ENCODE results near the gene GRK7. TPM values are rescaled to one million over a fixed set of nuclear protein-coding genes. Genes with fewer than 3 reads are reported as not detected.

The GRK7 gene
- total RNA-seq, 1 experiment from 2014 or later: not detected

GRCh38 chr3:141777957-141778813, 15.0 kb downstream of the GRK7 start:
- Histone ChIP-seq H3K4ac (ENCODE audit: low read depth, low read length) (no peak overlapping the region), H2BK20ac (ENCODE audit: low read depth, low read length, poor library complexity, severe bottlenecking) (no peak overlapping the region), H3K56ac (ENCODE audit: insufficient read length, low read depth, low read length) (no peak overlapping the region), H2BK15ac (ENCODE audit: low read depth, low read length) (no peak overlapping the region), H2AFZ (ENCODE audit: low read length) (no peak overlapping the region), H3K14ac (ENCODE audit: insufficient read depth, low read length) (no peak overlapping the region), H2AK5ac (ENCODE audit: insufficient read length, low read length) (no peak overlapping the region), H3T11ph (ENCODE audit: low read length) (no peak overlapping the region), H3K9me3 (ENCODE audit: control insufficient read depth, low read depth, low read length) (no peaks in the 10 kb centered on the region), H2BK120ac (ENCODE audit: low read depth, low read length, poor library complexity, severe bottlenecking) (no peak overlapping the region), H3K79me1 (ENCODE audit: insufficient read depth, low read depth, low read length, poor library complexity, severe bottlenecking) (no peaks in the 10 kb centered on the region), H4K8ac (replicated peaks; ENCODE audit: insufficient read length, low read depth, low read length) (no peak overlapping the region), H3K4me2 (ENCODE audit: insufficient read depth, insufficient read length, low read length) (no peak overlapping the region), H4K91ac (ENCODE audit: insufficient read length, low read depth, low read length) (no peak overlapping the region), H4K20me1 (ENCODE audit: control insufficient read depth, insufficient read depth, insufficient read length) (no peaks in the 10 kb centered on the region), H3K23ac (ENCODE audit: insufficient read length, low read depth, low read length) (no peak overlapping the region), H3K18ac (ENCODE audit: insufficient read length, low read depth, low read length) (no peak overlapping the region), H2BK5ac (ENCODE audit: insufficient read length, low read length) (no peak overlapping the region), H2BK12ac (ENCODE audit: insufficient read length, low read depth, low read length) (no peak overlapping the region), H3K27me3 (ENCODE audit: insufficient read depth, low read length) (no peaks in the 10 kb centered on the region), H3K4me1 (ENCODE audit: insufficient read depth, low read length) (no peaks in the 10 kb centered on the region), H3K23me2 (ENCODE audit: insufficient read length, low read depth, low read length, poor library complexity, severe bottlenecking) (no peaks in the 10 kb centered on the region), H3K79me2 (ENCODE audit: insufficient read depth, low read length) (no peaks in the 10 kb centered on the region), H3K27ac (ENCODE audit: insufficient read length, low read depth, low read length) (no peak overlapping the region), H4K5ac (ENCODE audit: insufficient read length, low read depth, low read length) (no peak overlapping the region), H3K9ac (ENCODE audit: extremely low read depth, insufficient read length, low read length) (no peak overlapping the region)
- DNase-seq: no peak
- peaks cover 0 to 2% (median 0%) of the 10 kb centered on the region in 3 experiments; a peak in 1 of 7 replicates for H3K36me3 Mint-ChIP-seq (ENCODE audit: insufficient read depth in 1 of 3, low read depth in 3 of 3)
- WGBS (ENCODE audit: extremely low coverage, insufficient read length, low lambda C conversion rate): no CpG with 5 or more reads among the region's 42 CpGs
- no peak for TF ChIP-seq CTCF (conservative IDR thresholded peaks at IDR 0.05)
- peaks cover 0 to 4% of the 10 kb centered on the region in 2 experiments; a peak in 1 of 5 replicates for H3K9me3 Mint-ChIP-seq
- no peak overlapping the region for H3K4me3 Mint-ChIP-seq
- no peak overlapping the region for H3K27ac Mint-ChIP-seq
- no peaks in the 10 kb centered on the region; the same call in 1 of the 2 replicates for H3K27me3 Mint-ChIP-seq (ENCODE audit: low read depth)
- peaks cover 0 to 5% of the 10 kb centered on the region in 2 experiments; a peak in 1 of 4 replicates for H3K4me1 Mint-ChIP-seq
